ENCODE results near the gene IGLL5.

- TF ChIP-seq, protein P1, sequence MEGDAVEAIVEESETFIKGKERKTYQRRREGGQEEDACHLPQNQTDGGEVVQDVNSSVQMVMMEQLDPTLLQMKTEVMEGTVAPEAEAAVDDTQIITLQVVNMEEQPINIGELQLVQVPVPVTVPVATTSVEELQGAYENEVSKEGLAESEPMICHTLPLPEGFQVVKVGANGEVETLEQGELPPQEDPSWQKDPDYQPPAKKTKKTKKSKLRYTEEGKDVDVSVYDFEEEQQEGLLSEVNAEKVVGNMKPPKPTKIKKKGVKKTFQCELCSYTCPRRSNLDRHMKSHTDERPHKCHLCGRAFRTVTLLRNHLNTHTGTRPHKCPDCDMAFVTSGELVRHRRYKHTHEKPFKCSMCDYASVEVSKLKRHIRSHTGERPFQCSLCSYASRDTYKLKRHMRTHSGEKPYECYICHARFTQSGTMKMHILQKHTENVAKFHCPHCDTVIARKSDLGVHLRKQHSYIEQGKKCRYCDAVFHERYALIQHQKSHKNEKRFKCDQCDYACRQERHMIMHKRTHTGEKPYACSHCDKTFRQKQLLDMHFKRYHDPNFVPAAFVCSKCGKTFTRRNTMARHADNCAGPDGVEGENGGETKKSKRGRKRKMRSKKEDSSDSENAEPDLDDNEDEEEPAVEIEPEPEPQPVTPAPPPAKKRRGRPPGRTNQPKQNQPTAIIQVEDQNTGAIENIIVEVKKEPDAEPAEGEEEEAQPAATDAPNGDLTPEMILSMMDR (IDR thresholded peaks at IDR 0.05; ENCODE audit: low read depth, low read length), result no peak
- TF ChIP-seq EZH2phosphoT487 (IDR thresholded peaks at IDR 0.05; ENCODE audit: low read depth), result no peak
Measured at GRCh38 chr22:22933100-22933806, 45.6 kb downstream of the IGLL5 start.
